ENCODE measurements around the gene TMEM156. TPM values are rescaled to one million over a fixed set of nuclear protein-coding genes. Genes with fewer than 3 reads are reported as not detected.

TMEM156 gene
- total RNA-seq, 1 donor from 2014 or later = not detected

DNA sequence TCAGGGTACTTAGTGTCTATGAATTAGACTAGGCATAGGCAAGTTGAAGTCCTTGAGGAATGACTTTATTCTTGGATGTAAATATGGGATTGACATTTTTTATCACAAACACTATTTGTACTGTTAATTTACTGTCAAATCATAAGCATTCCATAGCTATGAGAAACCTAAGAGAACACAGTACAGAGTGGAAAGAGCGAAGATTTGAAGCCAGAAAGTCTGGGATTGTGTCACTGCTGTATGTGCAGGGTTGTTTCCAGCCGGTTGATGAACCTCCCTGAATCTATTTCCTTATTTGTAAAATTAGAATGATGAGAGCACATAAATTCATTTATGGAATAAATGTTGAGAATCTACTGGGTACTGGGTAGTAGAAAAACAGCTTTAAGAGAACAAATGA is 15.5 kb upstream of the TMEM156 start:
- Mint-ChIP-seq H3K27ac (no peak overlapping the region), H3K4me1 (peaks cover 40% of the 10 kb centered on the region), H3K27me3 (ENCODE audit: insufficient read depth, low read depth) (peaks cover 4% of the 10 kb centered on the region), H3K4me3 (no peak overlapping the region), H3K36me3 (peaks cover 2% of the 10 kb centered on the region), H3K9me3 (no peaks in the 10 kb centered on the region)
- H3F3A ChIP-seq (ENCODE audit: low read depth) = peaks cover 3% of the 10 kb centered on the region
- H3K27ac ChIP-seq = no peak overlapping the region
- no peaks in the 10 kb centered on the region for H3K36me3 ChIP-seq
- H3K9me3 ChIP-seq (ENCODE audit: low read depth) = no peaks in the 10 kb centered on the region
- peaks cover 62% of the 10 kb centered on the region for H3K79me2 ChIP-seq (ENCODE audit: low read depth)
- peaks cover 46% of the 10 kb centered on the region for H4K20me1 ChIP-seq (ENCODE audit: low read depth)
- TF ChIP-seq, protein P1, sequence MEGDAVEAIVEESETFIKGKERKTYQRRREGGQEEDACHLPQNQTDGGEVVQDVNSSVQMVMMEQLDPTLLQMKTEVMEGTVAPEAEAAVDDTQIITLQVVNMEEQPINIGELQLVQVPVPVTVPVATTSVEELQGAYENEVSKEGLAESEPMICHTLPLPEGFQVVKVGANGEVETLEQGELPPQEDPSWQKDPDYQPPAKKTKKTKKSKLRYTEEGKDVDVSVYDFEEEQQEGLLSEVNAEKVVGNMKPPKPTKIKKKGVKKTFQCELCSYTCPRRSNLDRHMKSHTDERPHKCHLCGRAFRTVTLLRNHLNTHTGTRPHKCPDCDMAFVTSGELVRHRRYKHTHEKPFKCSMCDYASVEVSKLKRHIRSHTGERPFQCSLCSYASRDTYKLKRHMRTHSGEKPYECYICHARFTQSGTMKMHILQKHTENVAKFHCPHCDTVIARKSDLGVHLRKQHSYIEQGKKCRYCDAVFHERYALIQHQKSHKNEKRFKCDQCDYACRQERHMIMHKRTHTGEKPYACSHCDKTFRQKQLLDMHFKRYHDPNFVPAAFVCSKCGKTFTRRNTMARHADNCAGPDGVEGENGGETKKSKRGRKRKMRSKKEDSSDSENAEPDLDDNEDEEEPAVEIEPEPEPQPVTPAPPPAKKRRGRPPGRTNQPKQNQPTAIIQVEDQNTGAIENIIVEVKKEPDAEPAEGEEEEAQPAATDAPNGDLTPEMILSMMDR (IDR thresholded peaks at IDR 0.05) = no peak
- H3K4me3 ChIP-seq = no peak overlapping the region
- no peak for DNase-seq (ENCODE audit: low spot score)
- H2AFZ ChIP-seq (replicated peaks) = no peak overlapping the region
- no peak overlapping the region for H3K4me2 ChIP-seq
- no peaks in the 10 kb centered on the region for H3K27me3 ChIP-seq
- peaks cover 29% of the 10 kb centered on the region for H3K4me1 ChIP-seq
- no peak overlapping the region for H3K9ac ChIP-seq

DNA sequence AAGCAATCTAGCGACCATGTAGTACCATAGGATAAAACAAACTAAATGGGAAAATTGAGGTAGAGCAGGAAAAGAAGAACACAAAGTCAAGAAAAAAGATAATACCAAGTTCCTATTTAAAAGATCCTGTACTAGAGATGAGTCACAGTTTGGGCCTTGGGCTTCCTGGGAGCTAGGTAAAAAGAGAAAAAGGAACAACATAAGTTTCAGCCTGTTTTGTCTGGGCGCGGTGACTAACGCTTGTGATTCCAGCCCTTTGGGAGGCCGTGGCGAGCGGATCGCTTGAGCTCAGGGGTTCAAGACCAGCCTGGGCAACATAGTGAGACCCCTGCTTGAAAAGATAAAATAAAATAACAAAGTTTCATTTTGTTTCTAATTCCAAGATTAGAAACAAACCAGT is 14.0 kb upstream of the TMEM156 start:
- Histone ChIP-seq H3K9ac (no peak overlapping the region), H3K79me2 (ENCODE audit: low read depth) (peaks cover 52% of the 10 kb centered on the region)
- TF ChIP-seq EZH2phosphoT487 (IDR thresholded peaks at IDR 0.05) (no peak), EZH2 (IDR thresholded peaks at IDR 0.05) (no peak)
- TF ChIP-seq, protein P1 (IDR thresholded peaks at IDR 0.05) = no peak

DNA sequence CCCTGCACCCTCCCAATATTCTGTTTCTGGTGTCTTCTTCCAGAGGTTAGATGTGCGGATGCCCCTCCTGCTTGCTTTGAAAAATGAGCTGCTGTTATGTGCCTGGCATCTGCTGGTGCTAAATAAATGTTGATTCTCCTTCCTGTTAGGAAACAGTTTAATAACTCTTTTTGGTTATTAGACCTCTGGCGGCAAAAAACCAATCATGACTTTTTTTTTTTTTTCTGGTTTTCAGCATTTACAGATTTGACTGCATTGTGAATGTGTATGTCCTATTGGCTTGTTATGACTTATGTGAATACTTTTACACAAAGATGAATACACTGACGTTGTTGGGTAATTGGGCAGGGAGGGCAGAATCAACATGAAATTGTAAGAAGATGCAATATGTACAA is 13.6 kb upstream of the TMEM156 start:
- H2AFZ ChIP-seq (replicated peaks) = no peak overlapping the region
- TF ChIP-seq EZH2 (IDR thresholded peaks at IDR 0.05) (no peak), EZH2phosphoT487 (IDR thresholded peaks at IDR 0.05) (no peak)
- TF ChIP-seq, protein P1 (IDR thresholded peaks at IDR 0.05) = no peak
- no peaks in the 10 kb centered on the region for H3K9me3 ChIP-seq (ENCODE audit: low read depth)
- Mint-ChIP-seq H3K9me3 (no peaks in the 10 kb centered on the region), H3K4me3 (peak overlapping the region; percentile 98), H3K27ac (no peak overlapping the region), H3K36me3 (peaks cover 2% of the 10 kb centered on the region), H3K4me1 (peaks cover 37% of the 10 kb centered on the region), H3K27me3 (ENCODE audit: insufficient read depth, low read depth) (peaks cover 4% of the 10 kb centered on the region)
- peaks cover 3% of the 10 kb centered on the region for H3F3A ChIP-seq (ENCODE audit: low read depth)
- H3K9ac ChIP-seq = no peak overlapping the region
- no peak overlapping the region for H3K27ac ChIP-seq
- peak overlapping the region; percentile 82 for H3K4me3 ChIP-seq
- peak overlapping the region; percentile 77 for H3K4me2 ChIP-seq
- H3K4me1 ChIP-seq = peaks cover 20% of the 10 kb centered on the region
- DNase-seq (ENCODE audit: low spot score) = no peak
- peaks cover 28% of the 10 kb centered on the region for H4K20me1 ChIP-seq (ENCODE audit: low read depth)
- H3K36me3 ChIP-seq = no peaks in the 10 kb centered on the region
- peaks cover 48% of the 10 kb centered on the region for H3K79me2 ChIP-seq (ENCODE audit: low read depth)
- H3K27me3 ChIP-seq = no peaks in the 10 kb centered on the region

More for the DNA sequence above, 14.0 kb upstream of the TMEM156 start:
- Mint-ChIP-seq H3K27ac (no peak overlapping the region), H3K36me3 (peaks cover 2% of the 10 kb centered on the region), H3K4me1 (peaks cover 42% of the 10 kb centered on the region), H3K4me3 (peak overlapping the region; percentile 98), H3K27me3 (ENCODE audit: insufficient read depth, low read depth) (peaks cover 4% of the 10 kb centered on the region), H3K9me3 (no peaks in the 10 kb centered on the region)
- H3K27me3 ChIP-seq = no peaks in the 10 kb centered on the region
- no peak overlapping the region for H2AFZ ChIP-seq (replicated peaks)
- no peaks in the 10 kb centered on the region for H3K9me3 ChIP-seq (ENCODE audit: low read depth)
- no peaks in the 10 kb centered on the region for H3K36me3 ChIP-seq
- no peak overlapping the region for H3K27ac ChIP-seq
- no peak for DNase-seq (ENCODE audit: low spot score)
- peak overlapping the region; percentile 82 for H3K4me3 ChIP-seq
- peaks cover 32% of the 10 kb centered on the region for H4K20me1 ChIP-seq (ENCODE audit: low read depth)
- peak overlapping the region; percentile 77 for H3K4me2 ChIP-seq
- H3K4me1 ChIP-seq = peaks cover 25% of the 10 kb centered on the region
- peaks cover 3% of the 10 kb centered on the region for H3F3A ChIP-seq (ENCODE audit: low read depth)
